A549 (cell line): ENCODE results near the gene DVL1. TPM values are rescaled to one million over a fixed set of nuclear protein-coding genes. Genes with fewer than 3 reads are reported as not detected.

Experiments used
- ATAC-seq, 2 experiments: fragments of 200-7000 bp in 1 of 2; fragments of >200 bp in 1 of 2; cut with Nextera tagmentation in 1 of 2; cut with Tn5 transposase in 1 of 2; 3 replicates each; pipeline versions ENCODE4 v1.8.0 to v1.9.1; 2018 to 2020; ENCODE audit warnings: mild to moderate bottlenecking in 1 of 2, moderate library complexity in 1 of 2
- CTCF ChIA-PET: fragments of 300-600 bp; sonication (Branson Sonifier 250); formaldehyde crosslinking; extraction: SDS; loops from one replicate; lab custom pipeline; 2021; ENCODE audit warnings: antibody characterized with exemption, inconsistent platforms; lab: Yijun Ruan, JAX
- POLR2A ChIA-PET: fragments of 350-600 bp; formaldehyde crosslinking; extraction: SDS; loops from one replicate; lab custom pipeline; 2021; ENCODE audit warnings: antibody characterized with exemption, inconsistent platforms; lab: Yijun Ruan, JAX
- DNase-seq, 2 experiments: peaks; one replicate each; pipeline versions ENCODE4 v3.0.0 to v3.0.0-alpha.2; 2011 to 2016; ENCODE audit warnings: low read depth in 1 of 2, low spot score in 1 of 2
- FAIRE-seq: peaks from 2 replicates; lab custom pipeline; 2011; peaks lifted over from hg19 to GRCh38; lab: Jason Lieb, UNC
- H3K27ac ChIP-seq, 2 experiments: fragments of >200 bp; sonication (Bioruptor Twin); formaldehyde crosslinking; 3 replicates each; pipeline ENCODE4 v1.5.1; 2016 to 2017
- H3K4me1 ChIP-seq: fragments of >200 bp; sonication (Bioruptor Twin); formaldehyde crosslinking; 3 replicates; pipeline ENCODE4 v1.6.1; 2016
- H3K4me2 ChIP-seq: fragments of >200 bp; sonication (Bioruptor Twin); formaldehyde crosslinking; 3 replicates; pipeline ENCODE4 v1.6.1; 2016
- H3K4me3 ChIP-seq: fragments of >200 bp; sonication (Bioruptor Twin); formaldehyde crosslinking; 3 replicates; pipeline ENCODE4 v1.5.1; 2016
- H3K9me3 ChIP-seq: fragments of >200 bp; sonication (Bioruptor Twin); formaldehyde crosslinking; 3 replicates; pipeline ENCODE4 v1.6.1; 2016
- CBX8 ChIP-seq: fragments of 200-600 bp; sonication (generic); IDR thresholded peaks from 2 replicates; pipeline ENCODE4 v1.6.1; 2016
- PBX3 ChIP-seq: IDR thresholded peaks from 2 replicates; pipeline ENCODE4 v1.6.1; 2012
- WGBS: methylation state at CpG from one replicate; pipeline ENCODE4 v1.1.6; 2017; ENCODE audit errors: missing lambda C conversion rate; 5-methylcytosine and 5-hydroxymethylcytosine counted together
- polyA plus RNA-seq, 4 experiments: library from polyadenylated mRNA; depleted of rRNA in 3 of 4; stranded (reverse); fragments of >200 nt; fragmentation: RNase III in 1 of 4; extraction: RNeasy Plus Mini Kit Qiagen cat#74134 plus additional on column Dnase treatment in 1 of 4; gene quantifications; 2 replicates in 3 of 4; 3 replicates in 1 of 4; pipeline ENCODE4 v1.2.3, GENCODE V29; 2011 to 2017
- small RNA-seq, 6 experiments: library from RNA; depleted of rRNA; stranded (forward); fragments of <200 nt; gene quantifications; one replicate each; pipeline ENCODE3, GENCODE V24; 2012

The DVL1 gene
- polyA plus RNA-seq, 2 of the 4 experiments (the other 2 are of a cell fraction), result 12.1 to 48.3 TPM

- ChIA-PET CTCF (interaction anchor here (1.2 kb wide), 1 partner anchor 301 kb away, joined by 3 read pairs; no protein-coding TSS in a partner anchor), POLR2A (interaction anchor here (0.5 kb wide), 1 partner anchor 85 kb away, joined by 4 read pairs; no protein-coding TSS in a partner anchor)
- FAIRE-seq (no peak), DNase-seq (no peak), ATAC-seq (peak; percentile 11 to 15; a peak in 3 of 6 replicates)
- Histone ChIP-seq H3K4me2 (no peak overlapping the region), H3K4me3 (no peak overlapping the region), H3K4me1 (peaks cover 8% of the 10 kb centered on the region; the same call in 2 of the 3 replicates), H3K27ac (no peak overlapping the region), H3K9me3 (no peaks in the 10 kb centered on the region)
- whole genome bisulfite sequencing, result 77% methylated on average over 15 of the region's 37 CpGs
- no peak for TF ChIP-seq CBX8
- TF ChIP-seq PBX3, result peak; percentile 25; the same call in 1 of the 2 replicates
Measured at GRCh38 chr1:1285611-1286311, 63.5 kb downstream of the DVL1 start.

Small RNA genes lying within 50 kb of the gene (small RNA-seq; reads per million reads assigned to genes)
- 0 to 0.26 (median 0) reads per million in 6 experiments for gene MIR6726

Other genes with a start within 250 kb of the DVL1 start
- 3.2 and 4.0 TPM in 2 replicates for gene C1orf159, start 233.3 kb downstream of the DVL1 start, polyA plus RNA-seq (2011; rRNA removed)
- 8.8 to 10.4 TPM (median 10.2 TPM) in 3 replicates for gene C1orf159, start 233.3 kb downstream of the DVL1 start, polyA plus RNA-seq (2017; fragmentation: RNase III; extraction: RNeasy Plus Mini Kit Qiagen cat#74134 plus additional on column Dnase treatment)
- not detected in 2 replicates for gene TTLL10, start 175.5 kb downstream of the DVL1 start, polyA plus RNA-seq (2011; rRNA removed)
- not detected in 3 replicates for gene TTLL10, start 175.5 kb downstream of the DVL1 start, polyA plus RNA-seq (2017; fragmentation: RNase III; extraction: RNeasy Plus Mini Kit Qiagen cat#74134 plus additional on column Dnase treatment)
- not detected in 2 replicates for gene TNFRSF18, start 142.8 kb downstream of the DVL1 start, polyA plus RNA-seq (2011; rRNA removed)
- gene TNFRSF18, start 142.8 kb downstream of the DVL1 start, polyA plus RNA-seq (2017; fragmentation: RNase III; extraction: RNeasy Plus Mini Kit Qiagen cat#74134 plus additional on column Dnase treatment), result not detected in 3 replicates
- not detected in 2 replicates for gene TNFRSF4, start 135.3 kb downstream of the DVL1 start, polyA plus RNA-seq (2011; rRNA removed)
- gene TNFRSF4, start 135.3 kb downstream of the DVL1 start, polyA plus RNA-seq (2017; fragmentation: RNase III; extraction: RNeasy Plus Mini Kit Qiagen cat#74134 plus additional on column Dnase treatment), result not detected in 3 replicates
- gene SDF4, start 117.4 kb downstream of the DVL1 start, polyA plus RNA-seq (2011; rRNA removed), result 38.7 and 58.3 TPM in 2 replicates
- 94.8 to 103 TPM (median 97.4 TPM) in 3 replicates for gene SDF4, start 117.4 kb downstream of the DVL1 start, polyA plus RNA-seq (2017; fragmentation: RNase III; extraction: RNeasy Plus Mini Kit Qiagen cat#74134 plus additional on column Dnase treatment)
- 9.2 and 12.5 TPM in 2 replicates for gene B3GALT6, start 117.2 kb downstream of the DVL1 start, polyA plus RNA-seq (2011; rRNA removed)
- 11.5 to 12.9 TPM (median 12.1 TPM) in 3 replicates for gene B3GALT6, start 117.2 kb downstream of the DVL1 start, polyA plus RNA-seq (2017; fragmentation: RNase III; extraction: RNeasy Plus Mini Kit Qiagen cat#74134 plus additional on column Dnase treatment)
- gene C1QTNF12, start 102.7 kb downstream of the DVL1 start, polyA plus RNA-seq (2011; rRNA removed), result 0.46 and 0.47 TPM in 2 replicates
- gene C1QTNF12, start 102.7 kb downstream of the DVL1 start, polyA plus RNA-seq (2017; fragmentation: RNase III; extraction: RNeasy Plus Mini Kit Qiagen cat#74134 plus additional on column Dnase treatment), result 0.76 to 0.98 TPM (median 0.83 TPM) in 3 replicates
- 18.0 and 21.2 TPM in 2 replicates for gene UBE2J2, start 75.6 kb downstream of the DVL1 start, polyA plus RNA-seq (2011; rRNA removed)
- 35.2 to 38.0 TPM (median 36.2 TPM) in 3 replicates for gene UBE2J2, start 75.6 kb downstream of the DVL1 start, polyA plus RNA-seq (2017; fragmentation: RNase III; extraction: RNeasy Plus Mini Kit Qiagen cat#74134 plus additional on column Dnase treatment)
- 0.52 and 0.80 TPM in 2 replicates for gene SCNN1D, start 69.0 kb downstream of the DVL1 start, polyA plus RNA-seq (2011; rRNA removed)
- gene SCNN1D, start 69.0 kb downstream of the DVL1 start, polyA plus RNA-seq (2017; fragmentation: RNase III; extraction: RNeasy Plus Mini Kit Qiagen cat#74134 plus additional on column Dnase treatment), result 1.7 to 3.5 TPM (median 1.8 TPM) in 3 replicates
- gene ACAP3, start 41.5 kb downstream of the DVL1 start, polyA plus RNA-seq (2011; rRNA removed), result 6.6 and 7.5 TPM in 2 replicates
- 19.7 to 24.2 TPM (median 24.2 TPM) in 3 replicates for gene ACAP3, start 41.5 kb downstream of the DVL1 start, polyA plus RNA-seq (2017; fragmentation: RNase III; extraction: RNeasy Plus Mini Kit Qiagen cat#74134 plus additional on column Dnase treatment)
- gene PUSL1, start 40.8 kb downstream of the DVL1 start, polyA plus RNA-seq (2011; rRNA removed), result 6.2 and 7.4 TPM in 2 replicates
- gene PUSL1, start 40.8 kb downstream of the DVL1 start, polyA plus RNA-seq (2017; fragmentation: RNase III; extraction: RNeasy Plus Mini Kit Qiagen cat#74134 plus additional on column Dnase treatment), result 14.1 to 15.0 TPM (median 14.6 TPM) in 3 replicates
- 41.9 and 44.3 TPM in 2 replicates for gene INTS11, start 24.8 kb downstream of the DVL1 start, polyA plus RNA-seq (2011; rRNA removed)
- 62.9 to 71.2 TPM (median 62.9 TPM) in 3 replicates for gene INTS11, start 24.8 kb downstream of the DVL1 start, polyA plus RNA-seq (2017; fragmentation: RNase III; extraction: RNeasy Plus Mini Kit Qiagen cat#74134 plus additional on column Dnase treatment)
- gene CPTP, start 24.6 kb downstream of the DVL1 start, polyA plus RNA-seq (2011; rRNA removed), result 3.9 and 4.3 TPM in 2 replicates
- 10.2 to 11.9 TPM (median 10.7 TPM) in 3 replicates for gene CPTP, start 24.6 kb downstream of the DVL1 start, polyA plus RNA-seq (2017; fragmentation: RNase III; extraction: RNeasy Plus Mini Kit Qiagen cat#74134 plus additional on column Dnase treatment)
- 0.05 and 0.07 TPM in 2 replicates for gene TAS1R3, start 18.1 kb downstream of the DVL1 start, polyA plus RNA-seq (2011; rRNA removed)
- gene TAS1R3, start 18.1 kb downstream of the DVL1 start, polyA plus RNA-seq (2017; fragmentation: RNase III; extraction: RNeasy Plus Mini Kit Qiagen cat#74134 plus additional on column Dnase treatment), result 0.14 to 0.24 TPM (median 0.15 TPM) in 3 replicates
- 0.07 and 0.12 TPM in 2 replicates for gene MXRA8, start 9.1 kb upstream of the DVL1 start, polyA plus RNA-seq (2011; rRNA removed)
- gene MXRA8, start 9.1 kb upstream of the DVL1 start, polyA plus RNA-seq (2017; fragmentation: RNase III; extraction: RNeasy Plus Mini Kit Qiagen cat#74134 plus additional on column Dnase treatment), result 0.09 to 0.22 TPM (median 0.13 TPM) in 3 replicates
- 49.8 and 62.0 TPM in 2 replicates for gene AURKAIP1, start 25.8 kb upstream of the DVL1 start, polyA plus RNA-seq (2011; rRNA removed)
- 97.2 to 102 TPM (median 97.9 TPM) in 3 replicates for gene AURKAIP1, start 25.8 kb upstream of the DVL1 start, polyA plus RNA-seq (2017; fragmentation: RNase III; extraction: RNeasy Plus Mini Kit Qiagen cat#74134 plus additional on column Dnase treatment)
- 111 TPM in 2 replicates for gene CCNL2, start 49.9 kb upstream of the DVL1 start, polyA plus RNA-seq (2011; rRNA removed)
- gene CCNL2, start 49.9 kb upstream of the DVL1 start, polyA plus RNA-seq (2017; fragmentation: RNase III; extraction: RNeasy Plus Mini Kit Qiagen cat#74134 plus additional on column Dnase treatment), result 80.3 to 93.3 TPM (median 85.5 TPM) in 3 replicates
- gene MRPL20, start 57.9 kb upstream of the DVL1 start, polyA plus RNA-seq (2011; rRNA removed), result 146 and 163 TPM in 2 replicates
- 151 to 164 TPM (median 158 TPM) in 3 replicates for gene MRPL20, start 57.9 kb upstream of the DVL1 start, polyA plus RNA-seq (2017; fragmentation: RNase III; extraction: RNeasy Plus Mini Kit Qiagen cat#74134 plus additional on column Dnase treatment)
- gene ANKRD65, start 71.9 kb upstream of the DVL1 start, polyA plus RNA-seq (2011; rRNA removed), result not detected in 2 replicates
- gene ANKRD65, start 71.9 kb upstream of the DVL1 start, polyA plus RNA-seq (2017; fragmentation: RNase III; extraction: RNeasy Plus Mini Kit Qiagen cat#74134 plus additional on column Dnase treatment), result 0.05 TPM in 1 of 3 replicates, not detected in the others
- gene VWA1, start 86.3 kb upstream of the DVL1 start, polyA plus RNA-seq (2011; rRNA removed), result 3.7 and 4.0 TPM in 2 replicates
- 4.2 to 5.3 TPM (median 4.8 TPM) in 3 replicates for gene VWA1, start 86.3 kb upstream of the DVL1 start, polyA plus RNA-seq (2017; fragmentation: RNase III; extraction: RNeasy Plus Mini Kit Qiagen cat#74134 plus additional on column Dnase treatment)
- gene ATAD3C, start 100.3 kb upstream of the DVL1 start, polyA plus RNA-seq (2011; rRNA removed), result not detected in 2 replicates
- not detected in 3 replicates for gene ATAD3C, start 100.3 kb upstream of the DVL1 start, polyA plus RNA-seq (2017; fragmentation: RNase III; extraction: RNeasy Plus Mini Kit Qiagen cat#74134 plus additional on column Dnase treatment)
- gene ATAD3B, start 122.3 kb upstream of the DVL1 start, polyA plus RNA-seq (2011; rRNA removed), result 0.13 and 0.21 TPM in 2 replicates
- gene ATAD3B, start 122.3 kb upstream of the DVL1 start, polyA plus RNA-seq (2017; fragmentation: RNase III; extraction: RNeasy Plus Mini Kit Qiagen cat#74134 plus additional on column Dnase treatment), result 0.99 to 1.1 TPM (median 0.99 TPM) in 3 replicates
- 6.6 and 10.9 TPM in 2 replicates for gene ATAD3A, start 162.7 kb upstream of the DVL1 start, polyA plus RNA-seq (2011; rRNA removed)
- 25.1 to 29.1 TPM (median 27.2 TPM) in 3 replicates for gene ATAD3A, start 162.7 kb upstream of the DVL1 start, polyA plus RNA-seq (2017; fragmentation: RNase III; extraction: RNeasy Plus Mini Kit Qiagen cat#74134 plus additional on column Dnase treatment)
- 0.13 and 0.14 TPM in 2 replicates for gene TMEM240, start 191.2 kb upstream of the DVL1 start, polyA plus RNA-seq (2011; rRNA removed)
- gene TMEM240, start 191.2 kb upstream of the DVL1 start, polyA plus RNA-seq (2017; fragmentation: RNase III; extraction: RNeasy Plus Mini Kit Qiagen cat#74134 plus additional on column Dnase treatment), result 0.55 to 1.1 TPM (median 1.1 TPM) in 3 replicates
- gene SSU72, start 225.4 kb upstream of the DVL1 start, polyA plus RNA-seq (2011; rRNA removed), result 80.4 and 101 TPM in 2 replicates
- 75.1 to 78.3 TPM (median 75.3 TPM) in 3 replicates for gene SSU72, start 225.4 kb upstream of the DVL1 start, polyA plus RNA-seq (2017; fragmentation: RNase III; extraction: RNeasy Plus Mini Kit Qiagen cat#74134 plus additional on column Dnase treatment)